ENCODE results near the gene TM7SF3. TPM values are rescaled to one million over a fixed set of nuclear protein-coding genes. Genes with fewer than 3 reads are reported as not detected.

The TM7SF3 gene
- total RNA-seq, 1 experiment from 2014 or later = 114 TPM

DNA sequence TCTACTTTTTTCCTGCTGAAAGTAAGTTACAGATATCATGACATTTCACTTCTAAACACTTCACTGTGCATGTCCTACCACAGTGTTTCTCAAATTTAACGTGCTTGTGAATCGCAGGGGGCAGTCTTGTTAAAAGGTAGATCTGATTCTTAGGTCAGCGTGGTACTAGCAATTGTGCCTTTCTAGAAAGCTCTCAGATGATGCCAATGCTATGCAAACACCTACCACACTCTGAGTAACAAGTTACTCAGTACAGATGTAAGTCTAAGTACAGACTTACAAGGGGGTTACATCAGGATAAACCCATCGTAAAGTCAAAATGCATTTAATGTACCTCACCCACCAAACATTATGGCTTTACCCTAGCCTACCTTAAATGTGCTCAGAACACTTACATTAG is 22.4 kb downstream of the TM7SF3 start:
- Histone ChIP-seq H4K20me1 (ENCODE audit: low read length) (no peaks in the 10 kb centered on the region), H3K9me2 (replicated peaks; ENCODE audit: low read length) (no peaks in the 10 kb centered on the region), H3K4me1 (ENCODE audit: insufficient read depth, low read length) (peaks cover 10% of the 10 kb centered on the region), H3K27me3 (ENCODE audit: low read length) (no peaks in the 10 kb centered on the region), H2AFZ (ENCODE audit: low read length) (no peak overlapping the region), H3K79me2 (ENCODE audit: low read length) (no peaks in the 10 kb centered on the region), H3K27ac (ENCODE audit: low read length) (no peak overlapping the region), H3K4me2 (ENCODE audit: low read length) (no peak overlapping the region), H3K36me3 (ENCODE audit: low read depth, low read length) (peaks cover 15% of the 10 kb centered on the region; the same call in 1 of the 2 replicates), H3K9me3 (ENCODE audit: low read length) (no peaks in the 10 kb centered on the region), H3K9ac (ENCODE audit: low read length) (no peak overlapping the region), H3F3A (ENCODE audit: low read length, unreplicated experiment) (no peaks in the 10 kb centered on the region), H3K4me3 (ENCODE audit: low read length) (no peak overlapping the region)
- BruUV-seq (replicated peaks) = no TSS peak
- ChIA-PET POLR2A (ENCODE audit: unreplicated experiment) (no interaction called here), CTCF (interaction anchor here (0.6 kb wide), 1 partner anchor 38 kb away, joined by 6 read pairs; no protein-coding TSS in a partner anchor)
- TF ChIP-seq EZH2 (IDR thresholded peaks at IDR 0.05; ENCODE audit: low read length, unreplicated experiment) (no peak), EZH2phosphoT487 (IDR thresholded peaks at IDR 0.05; ENCODE audit: borderline replicate concordance, low read length) (no peak)
- TF ChIP-seq, protein P1, sequence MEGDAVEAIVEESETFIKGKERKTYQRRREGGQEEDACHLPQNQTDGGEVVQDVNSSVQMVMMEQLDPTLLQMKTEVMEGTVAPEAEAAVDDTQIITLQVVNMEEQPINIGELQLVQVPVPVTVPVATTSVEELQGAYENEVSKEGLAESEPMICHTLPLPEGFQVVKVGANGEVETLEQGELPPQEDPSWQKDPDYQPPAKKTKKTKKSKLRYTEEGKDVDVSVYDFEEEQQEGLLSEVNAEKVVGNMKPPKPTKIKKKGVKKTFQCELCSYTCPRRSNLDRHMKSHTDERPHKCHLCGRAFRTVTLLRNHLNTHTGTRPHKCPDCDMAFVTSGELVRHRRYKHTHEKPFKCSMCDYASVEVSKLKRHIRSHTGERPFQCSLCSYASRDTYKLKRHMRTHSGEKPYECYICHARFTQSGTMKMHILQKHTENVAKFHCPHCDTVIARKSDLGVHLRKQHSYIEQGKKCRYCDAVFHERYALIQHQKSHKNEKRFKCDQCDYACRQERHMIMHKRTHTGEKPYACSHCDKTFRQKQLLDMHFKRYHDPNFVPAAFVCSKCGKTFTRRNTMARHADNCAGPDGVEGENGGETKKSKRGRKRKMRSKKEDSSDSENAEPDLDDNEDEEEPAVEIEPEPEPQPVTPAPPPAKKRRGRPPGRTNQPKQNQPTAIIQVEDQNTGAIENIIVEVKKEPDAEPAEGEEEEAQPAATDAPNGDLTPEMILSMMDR (conservative IDR thresholded peaks at IDR 0.05; ENCODE audit: low read depth, low read length) = no peak
- intact Hi-C loops (cut with micrococcal nuclease) = no loop called here
- no peak for DNase-seq
- peak; percentile 81 for ATAC-seq

DNA sequence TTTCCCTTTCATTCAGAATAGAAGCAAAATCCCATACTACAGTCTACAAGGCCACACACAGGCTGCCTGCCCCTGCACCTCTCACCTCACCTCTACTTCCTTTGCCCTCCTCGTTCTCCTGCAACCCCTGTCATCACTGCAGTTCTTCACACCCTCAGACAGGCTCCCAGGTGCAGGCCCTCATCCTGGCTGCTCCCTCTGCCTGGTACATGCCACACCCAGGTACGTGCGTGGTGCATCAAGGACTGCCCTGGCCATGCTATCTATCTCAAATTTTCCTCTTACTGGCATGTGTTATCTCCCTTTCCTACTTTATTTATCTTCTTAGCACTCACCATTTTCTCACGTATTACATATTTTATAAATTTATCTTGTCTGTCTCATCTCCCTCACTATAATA is 24.3 kb downstream of the TM7SF3 start:
- Histone ChIP-seq H3K9me3 (ENCODE audit: low read length) (no peaks in the 10 kb centered on the region), H3K4me2 (ENCODE audit: low read length) (no peak overlapping the region), H3K27me3 (ENCODE audit: low read length) (no peaks in the 10 kb centered on the region), H3K9me2 (replicated peaks; ENCODE audit: low read length) (no peaks in the 10 kb centered on the region), H3K27ac (ENCODE audit: low read length) (no peak overlapping the region), H3K4me3 (ENCODE audit: low read length) (no peak overlapping the region), H4K20me1 (ENCODE audit: low read length) (no peaks in the 10 kb centered on the region), H3K79me2 (ENCODE audit: low read length) (no peaks in the 10 kb centered on the region), H3K36me3 (ENCODE audit: low read depth, low read length) (peaks cover 9% of the 10 kb centered on the region; the same call in 1 of the 2 replicates), H3K4me1 (ENCODE audit: insufficient read depth, low read length) (peaks cover 10% of the 10 kb centered on the region), H2AFZ (ENCODE audit: low read length) (no peak overlapping the region), H3K9ac (ENCODE audit: low read length) (no peak overlapping the region), H3F3A (ENCODE audit: low read length, unreplicated experiment) (no peaks in the 10 kb centered on the region)
- DNase-seq (no peak), ATAC-seq (no peak)
- BruUV-seq (replicated peaks) = no TSS peak
- POLR2A ChIA-PET (ENCODE audit: unreplicated experiment) = interaction anchor here (0.6 kb wide), 1 partner anchor 305 kb away, joined by 5 read pairs; no protein-coding TSS in a partner anchor
- intact Hi-C loops (cut with micrococcal nuclease) = no loop called here
- CTCF ChIA-PET = interaction anchor here (0.6 kb wide), 1 partner anchor 108 kb away, joined by 3 read pairs; no protein-coding TSS in a partner anchor
- no peak for TF ChIP-seq EZH2phosphoT487 (IDR thresholded peaks at IDR 0.05; ENCODE audit: borderline replicate concordance, low read length)
- TF ChIP-seq EZH2 (IDR thresholded peaks at IDR 0.05; ENCODE audit: low read length, unreplicated experiment) = no peak
- TF ChIP-seq, protein P1 (conservative IDR thresholded peaks at IDR 0.05; ENCODE audit: low read depth, low read length) = no peak

- no peak for ATAC-seq
- no peaks in the 10 kb centered on the region for H3K79me2 ChIP-seq (ENCODE audit: low read length)
- no peak for DNase-seq
- H2AFZ ChIP-seq (ENCODE audit: low read length) = no peak overlapping the region
- no peak overlapping the region for H3K4me2 ChIP-seq (ENCODE audit: low read length)
- peaks cover 5% of the 10 kb centered on the region; the same call in 1 of the 2 replicates for H3K36me3 ChIP-seq (ENCODE audit: low read depth, low read length)
- no peaks in the 10 kb centered on the region for H3K9me2 ChIP-seq (replicated peaks; ENCODE audit: low read length)
- CTCF ChIA-PET = no interaction called here
- no peaks in the 10 kb centered on the region for H4K20me1 ChIP-seq (ENCODE audit: low read length)
- POLR2A ChIA-PET (ENCODE audit: unreplicated experiment) = no interaction called here
- H3K27me3 ChIP-seq (ENCODE audit: low read length) = no peaks in the 10 kb centered on the region
- H3F3A ChIP-seq (ENCODE audit: low read length, unreplicated experiment) = no peaks in the 10 kb centered on the region
- no peak overlapping the region for H3K9ac ChIP-seq (ENCODE audit: low read length)
- no peak overlapping the region for H3K4me3 ChIP-seq (ENCODE audit: low read length)
- no peak for TF ChIP-seq EZH2phosphoT487 (IDR thresholded peaks at IDR 0.05; ENCODE audit: borderline replicate concordance, low read length)
- TF ChIP-seq, protein P1 (conservative IDR thresholded peaks at IDR 0.05; ENCODE audit: low read depth, low read length) = no peak
- TF ChIP-seq EZH2 (IDR thresholded peaks at IDR 0.05; ENCODE audit: low read length, unreplicated experiment) = no peak
- peaks cover 10% of the 10 kb centered on the region for H3K4me1 ChIP-seq (ENCODE audit: insufficient read depth, low read length)
- intact Hi-C loops (cut with micrococcal nuclease) = no loop called here
- H3K9me3 ChIP-seq (ENCODE audit: low read length) = no peaks in the 10 kb centered on the region
- no peak overlapping the region for H3K27ac ChIP-seq (ENCODE audit: low read length)
- BruUV-seq (replicated peaks) = no TSS peak
These were observed 25.5 kb downstream of the TM7SF3 start for GRCh38 chr12:26988703-26989102.
